ENCODE data around the gene COMP.

Gene COMP

DNA sequence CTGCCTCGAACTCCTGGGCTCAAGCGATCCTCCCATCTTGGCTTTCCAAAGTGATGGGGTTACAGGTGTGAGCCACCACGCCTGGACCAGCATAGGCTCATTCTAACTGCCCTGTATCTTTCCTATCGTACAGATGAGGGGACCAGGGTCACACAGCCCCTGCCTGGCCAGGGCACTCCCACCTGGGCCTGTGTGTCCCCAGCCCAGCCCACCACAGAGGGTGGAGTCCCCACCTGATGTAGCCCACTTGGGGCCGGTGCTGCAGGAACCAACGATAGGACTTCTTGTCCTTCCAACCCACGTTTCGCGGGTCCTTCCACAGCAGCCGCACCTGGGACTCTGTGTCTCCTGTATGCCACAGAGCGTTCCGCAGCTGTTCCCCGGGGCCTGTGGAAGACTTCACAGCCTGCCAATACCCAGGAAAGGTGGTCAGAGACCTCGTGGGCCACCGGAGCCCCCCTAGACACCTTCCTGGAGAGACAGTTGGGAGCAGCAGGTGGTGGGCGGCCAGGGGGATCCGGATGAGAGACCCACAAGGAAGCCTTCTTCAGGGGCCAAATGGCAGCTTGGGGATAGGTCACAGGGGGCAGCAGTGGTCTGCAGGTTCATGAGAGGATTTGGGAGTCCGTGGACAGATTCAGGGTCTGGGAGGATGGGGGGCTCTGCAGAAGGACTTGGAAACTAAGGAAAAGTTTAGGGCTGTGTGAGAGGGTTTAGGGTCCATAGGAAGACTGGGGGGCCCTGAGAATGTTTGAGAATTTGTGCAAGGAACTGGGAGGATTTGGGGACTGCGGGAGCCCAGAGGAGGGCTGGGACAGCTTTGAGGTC lies 6.9 kb downstream of the COMP start:
- DNase-seq (ENCODE audit: low spot score), result no peak

DNA sequence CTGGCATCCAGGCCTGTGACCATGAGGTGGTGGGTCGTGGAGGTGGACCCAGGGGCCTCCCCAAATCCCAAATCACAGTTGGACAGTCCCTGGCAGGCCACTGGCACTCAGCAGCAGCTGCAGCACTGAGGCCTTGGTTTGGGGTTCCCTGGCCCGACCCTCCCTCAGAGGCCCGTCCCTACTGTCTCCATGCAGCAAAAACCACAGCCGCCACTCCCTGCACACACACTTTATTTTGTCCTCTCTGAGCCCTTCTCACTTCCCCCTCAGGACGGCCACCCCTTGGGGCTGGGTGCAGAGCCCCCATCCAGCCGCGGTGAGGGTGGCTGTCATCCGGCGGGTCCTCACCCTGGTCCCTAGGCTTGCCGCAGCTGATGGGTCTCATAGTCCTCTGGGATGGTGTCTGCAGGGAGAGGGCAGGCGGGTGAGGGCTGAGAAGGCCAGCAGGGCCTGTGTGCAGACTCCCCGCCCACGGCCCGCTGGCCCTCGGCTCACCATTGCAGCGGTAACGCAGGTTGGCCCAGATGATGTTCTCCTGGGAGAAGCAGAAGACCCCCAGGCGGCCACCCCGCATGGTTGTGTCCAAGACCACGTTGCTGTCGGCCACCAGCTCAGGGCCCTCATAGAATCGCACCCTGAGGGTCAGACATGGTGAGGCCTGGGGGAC lies 8.4 kb downstream of the COMP start:
- no peak for DNase-seq (ENCODE audit: low spot score)

DNA sequence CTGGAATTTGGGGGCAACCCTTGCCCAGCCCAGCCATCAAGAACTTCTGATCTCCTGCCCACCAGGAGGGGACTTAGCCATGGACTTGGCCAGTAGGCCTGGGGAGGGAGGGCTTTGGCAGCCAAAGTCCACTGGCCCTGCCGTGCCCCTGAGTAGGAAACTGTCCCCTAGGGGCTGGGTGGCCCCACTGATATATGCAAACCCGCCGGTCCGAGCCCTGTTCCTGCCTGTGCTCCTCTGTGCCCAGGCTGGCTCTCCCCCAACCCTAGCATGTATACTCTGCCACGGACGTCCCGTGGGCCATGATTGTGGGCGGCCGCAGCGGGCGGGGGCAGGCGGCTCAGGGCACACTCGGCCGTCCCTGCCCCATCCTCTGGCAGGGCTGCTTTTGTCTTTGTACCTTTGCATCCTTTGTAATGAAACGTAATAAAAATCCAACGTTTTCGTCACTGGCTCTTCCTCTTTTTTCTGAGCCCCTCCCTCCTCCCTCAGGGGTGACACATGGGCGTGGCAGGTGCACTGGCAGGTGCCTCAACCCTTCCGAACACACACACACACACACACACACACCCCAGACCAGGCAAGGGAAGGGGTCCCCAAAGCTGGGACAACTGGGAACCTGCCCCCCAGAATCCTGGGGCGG lies 9.1 kb downstream of the COMP start:
- DNase-seq (ENCODE audit: low spot score), result no peak

DNA sequence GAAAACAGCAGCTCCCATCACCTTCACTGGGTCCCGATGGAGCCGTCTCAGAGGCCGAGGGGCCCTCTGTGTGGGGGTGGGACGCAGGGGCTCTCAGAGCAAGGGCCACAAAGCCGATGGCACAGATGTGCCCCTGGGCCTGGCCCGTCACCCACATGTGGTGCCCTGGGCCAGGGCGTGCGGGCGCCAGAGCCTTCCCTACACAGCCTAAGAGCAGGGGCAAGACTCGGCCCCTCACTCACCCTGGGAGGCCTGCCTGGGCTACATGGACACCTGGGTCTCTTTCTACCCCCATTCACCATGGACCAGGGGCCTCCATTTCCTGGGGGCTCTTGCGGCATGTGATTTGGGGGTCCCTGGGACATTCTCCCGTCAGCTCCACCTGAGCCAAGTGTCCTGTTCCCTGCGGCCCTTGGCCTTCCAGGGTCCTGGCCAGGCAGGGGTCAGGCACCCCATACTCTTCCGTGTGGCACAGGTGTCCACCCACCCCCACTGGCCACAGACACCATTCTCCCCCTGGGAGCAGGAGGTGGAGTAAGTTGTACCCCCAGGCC lies 10.0 kb downstream of the COMP start:
- no peak for DNase-seq (ENCODE audit: low spot score)

DNA sequence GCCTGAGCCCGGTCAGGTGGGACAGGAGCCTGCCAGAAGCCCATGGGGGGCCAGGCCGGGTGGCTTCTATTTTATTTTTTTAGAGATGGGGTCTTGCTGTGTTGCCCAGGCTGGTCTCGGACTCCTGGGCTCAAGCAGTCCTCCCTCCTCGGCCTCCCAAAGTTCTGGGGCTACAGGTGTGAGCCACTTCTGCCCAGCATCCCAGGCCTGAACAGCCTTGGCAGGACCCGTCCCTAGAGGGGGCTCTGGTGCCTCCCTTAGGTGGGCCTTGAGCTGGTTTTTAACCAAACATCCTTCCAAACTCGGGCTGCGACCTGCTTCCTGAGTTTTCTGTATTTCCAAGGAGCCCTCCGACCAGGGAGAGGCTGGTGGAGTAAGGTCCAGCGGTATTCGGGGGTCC lies 10.5 kb downstream of the COMP start:
- no peak for DNase-seq (ENCODE audit: low spot score)

DNA sequence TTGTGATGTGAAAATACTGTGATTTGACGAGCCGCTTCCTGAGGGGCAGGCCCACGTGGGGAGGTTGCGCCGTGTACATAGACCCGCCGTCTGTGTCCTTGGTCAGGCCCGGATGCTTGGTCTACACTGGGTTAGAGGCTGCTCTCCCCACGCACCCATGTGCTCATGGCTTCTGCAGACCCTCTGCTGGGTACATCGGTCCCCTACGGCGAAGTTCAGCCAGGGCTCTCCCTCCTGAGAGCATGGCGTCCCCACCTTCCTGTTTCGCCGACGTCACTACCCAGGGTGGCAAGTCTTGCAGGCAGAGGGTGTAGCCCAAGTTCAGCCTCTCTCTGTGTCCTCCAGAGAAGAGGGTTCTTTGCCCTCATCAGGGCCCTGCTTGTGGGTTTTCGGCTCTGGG lies 11.0 kb downstream of the COMP start:
- no peak for DNase-seq (ENCODE audit: low spot score)

DNA sequence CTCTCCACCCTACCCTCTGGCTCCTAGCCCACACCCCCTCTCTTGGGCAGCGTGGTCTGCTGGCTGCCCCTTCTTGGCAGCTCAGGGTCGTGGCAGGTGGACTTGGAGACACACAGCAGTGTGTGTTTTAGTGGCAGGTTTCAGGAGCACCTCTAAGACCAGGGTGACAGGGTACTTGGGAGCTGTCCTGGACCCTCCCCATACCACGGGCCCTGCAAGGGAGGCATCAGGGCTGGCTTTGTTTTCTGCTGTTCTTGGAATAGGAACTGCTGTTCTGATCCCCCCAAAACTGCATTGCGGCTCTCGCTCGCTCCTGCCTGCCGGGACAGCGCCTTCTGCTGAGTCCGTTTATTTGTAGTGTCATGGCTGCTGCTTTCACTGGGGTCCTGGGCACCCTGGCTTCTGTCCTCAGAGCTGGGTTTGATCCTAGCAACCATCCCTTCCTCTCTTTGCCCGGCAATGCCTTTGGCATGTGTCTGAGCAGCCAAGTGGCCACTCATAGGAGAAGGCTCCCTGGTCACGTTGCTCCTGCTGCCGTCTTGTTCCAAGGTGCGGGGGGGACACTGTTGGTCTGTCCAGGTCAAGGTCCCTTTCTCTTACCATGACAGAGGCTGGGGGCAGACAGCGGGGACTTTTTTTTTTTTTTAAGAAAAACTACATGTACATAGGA lies 12.1 kb downstream of the COMP start:
- no peak for DNase-seq (ENCODE audit: low spot score)

DNA sequence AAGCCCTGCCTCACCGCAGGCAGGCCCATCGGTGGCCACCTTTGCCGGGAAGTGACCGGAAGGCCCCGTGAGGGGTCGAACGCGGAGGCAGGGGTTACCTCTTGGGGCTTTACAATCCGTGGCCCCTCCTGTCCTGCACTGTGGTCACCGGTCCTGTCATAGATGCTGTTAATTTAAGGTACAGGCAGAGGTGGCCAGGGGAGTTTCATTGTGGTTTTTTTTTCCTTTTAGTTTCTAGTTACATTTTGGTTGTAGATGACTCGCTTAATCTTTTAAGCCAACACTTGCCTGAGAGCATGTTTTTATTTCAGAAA lies 13.1 kb downstream of the COMP start:
- no peak for DNase-seq (ENCODE audit: low spot score)

DNA sequence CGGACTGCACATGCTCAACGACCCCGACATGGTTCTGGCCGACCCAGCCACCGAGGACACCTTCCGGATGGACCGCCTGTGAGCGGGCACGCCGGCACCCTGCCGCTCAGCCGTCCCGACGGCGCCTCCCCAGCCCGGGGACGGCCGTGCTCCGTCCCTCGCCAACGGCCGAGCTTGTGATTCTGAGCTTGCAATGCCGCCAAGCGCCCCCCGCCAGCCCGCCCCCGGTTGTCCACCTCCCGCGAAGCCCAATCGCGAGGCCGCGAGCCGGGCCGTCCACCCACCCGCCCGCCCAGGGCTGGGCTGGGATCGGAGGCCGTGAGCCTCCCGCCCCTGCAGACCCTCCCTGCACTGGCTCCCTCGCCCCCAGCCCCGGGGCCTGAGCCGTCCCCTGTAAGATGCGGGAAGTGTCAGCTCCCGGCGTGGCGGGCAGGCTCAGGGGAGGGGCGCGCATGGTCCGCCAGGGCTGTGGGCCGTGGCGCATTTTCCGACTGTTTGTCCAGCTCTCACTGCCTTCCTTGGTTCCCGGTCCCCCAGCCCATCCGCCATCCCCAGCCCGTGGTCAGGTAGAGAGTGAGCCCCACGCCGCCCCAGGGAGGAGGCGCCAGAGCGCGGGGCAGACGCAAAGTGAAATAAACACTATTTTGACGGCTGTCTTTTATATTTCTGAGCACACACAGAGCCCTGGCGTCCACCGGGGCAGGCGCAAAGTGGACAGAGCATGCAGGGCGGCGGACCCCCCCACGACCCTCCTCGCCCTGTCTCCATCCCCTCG lies 13.6 kb downstream of the COMP start:
- DNase-seq (ENCODE audit: low spot score), result no peak

DNA sequence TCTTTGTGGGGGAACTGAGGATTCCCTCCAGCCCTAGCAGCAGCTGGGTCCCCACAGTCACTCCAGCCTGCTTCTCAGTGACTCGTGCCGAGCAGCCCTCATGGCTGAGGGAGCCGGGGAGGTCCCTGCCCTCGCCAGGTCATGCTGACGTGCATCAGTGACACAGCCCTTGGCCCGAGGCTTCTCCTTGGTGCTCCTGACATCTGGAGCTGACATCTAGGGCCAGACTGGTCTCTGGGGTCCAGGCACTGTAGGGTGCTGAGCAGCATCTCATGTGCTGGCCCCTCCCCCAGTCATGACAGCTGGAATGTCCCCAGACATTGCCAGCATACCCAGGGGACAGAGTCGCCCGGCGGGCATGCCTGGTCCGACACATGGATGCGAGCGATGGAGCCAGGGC lies 14.4 kb downstream of the COMP start:
- DNase-seq (ENCODE audit: low spot score), result no peak

DNA sequence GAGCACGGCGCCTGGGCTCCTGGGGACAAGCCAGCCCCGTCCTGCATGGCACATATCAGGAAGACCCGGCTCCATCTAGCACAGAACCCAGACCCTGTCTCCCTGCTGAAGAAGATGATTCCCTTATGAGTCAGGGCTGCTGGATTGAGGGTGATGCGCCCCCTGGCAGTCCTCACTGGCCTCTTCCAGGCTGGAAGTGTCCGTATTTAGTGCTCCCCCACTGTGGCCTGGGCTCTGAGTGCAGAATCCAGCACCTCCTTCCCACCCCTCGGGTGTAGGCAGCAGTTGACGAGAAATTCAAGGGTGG lies 14.9 kb downstream of the COMP start:
- no peak for DNase-seq (ENCODE audit: low spot score)

DNA sequence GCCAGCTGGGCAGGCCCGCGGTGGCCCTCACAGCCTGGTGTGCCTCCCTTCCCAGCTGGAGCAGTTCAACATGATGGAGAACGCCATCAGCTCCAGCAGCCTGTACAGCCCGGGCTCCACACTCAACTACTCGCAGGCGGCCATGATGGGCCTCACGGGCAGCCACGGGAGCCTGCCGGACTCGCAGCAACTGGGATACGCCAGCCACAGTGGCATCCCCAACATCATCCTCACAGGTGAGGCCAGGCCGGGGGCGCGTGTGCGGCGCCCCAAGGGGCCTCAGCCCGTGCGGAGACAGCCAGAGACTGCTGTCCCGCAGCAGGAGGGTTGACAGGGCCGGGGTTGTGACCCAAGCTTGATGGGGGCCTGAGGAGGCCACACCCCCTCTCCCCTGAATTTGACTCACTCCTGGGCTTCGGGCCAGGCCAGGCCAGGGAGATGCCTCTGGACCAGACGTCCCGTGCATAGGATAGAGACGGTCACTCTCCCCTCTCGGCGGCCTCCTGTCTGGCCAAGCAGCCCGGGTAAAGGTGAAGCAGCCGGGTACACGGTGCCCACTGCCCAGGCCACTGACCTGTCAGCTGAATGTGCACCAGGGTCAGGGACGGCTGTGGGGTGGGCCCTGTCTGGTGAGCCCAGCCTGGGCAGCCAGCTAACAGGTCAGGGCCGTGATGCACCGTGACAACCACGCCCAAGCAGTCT lies 15.4 kb downstream of the COMP start:
- no peak for DNase-seq (ENCODE audit: low spot score)

DNA sequence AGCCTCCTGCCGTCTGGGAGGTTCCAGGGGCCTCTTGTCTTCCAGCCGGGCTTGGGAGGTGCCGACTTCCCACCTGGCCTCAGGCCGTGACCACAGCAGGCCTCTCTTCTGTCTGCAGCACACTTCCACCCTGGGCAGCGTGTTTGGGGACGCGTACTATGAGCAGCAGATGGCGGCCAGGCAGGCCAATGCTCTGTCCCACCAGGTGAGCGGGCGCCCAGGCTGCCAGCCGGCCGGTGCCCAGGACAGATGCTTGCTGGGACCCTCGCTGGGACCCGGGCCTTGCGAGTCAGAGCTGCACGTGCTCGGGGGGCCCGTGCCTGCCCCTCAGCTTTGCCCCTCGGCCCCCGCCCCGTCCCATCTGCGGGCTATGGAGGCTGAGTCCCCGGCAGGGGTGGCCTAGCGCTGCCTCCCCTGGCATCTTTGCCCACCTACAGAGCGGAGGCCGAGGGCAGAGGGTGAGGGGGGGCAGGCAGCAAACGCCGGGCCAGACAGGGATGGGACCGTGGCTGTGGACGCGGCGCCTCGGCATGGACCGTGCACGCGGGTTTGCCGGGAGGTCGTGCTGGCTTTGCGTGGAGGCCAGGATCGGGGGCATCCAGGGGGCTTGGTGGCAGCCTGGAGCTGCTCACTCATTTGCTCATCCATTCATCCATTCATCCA lies 16.2 kb downstream of the COMP start:
- DNase-seq (ENCODE audit: low spot score), result no peak

DNA sequence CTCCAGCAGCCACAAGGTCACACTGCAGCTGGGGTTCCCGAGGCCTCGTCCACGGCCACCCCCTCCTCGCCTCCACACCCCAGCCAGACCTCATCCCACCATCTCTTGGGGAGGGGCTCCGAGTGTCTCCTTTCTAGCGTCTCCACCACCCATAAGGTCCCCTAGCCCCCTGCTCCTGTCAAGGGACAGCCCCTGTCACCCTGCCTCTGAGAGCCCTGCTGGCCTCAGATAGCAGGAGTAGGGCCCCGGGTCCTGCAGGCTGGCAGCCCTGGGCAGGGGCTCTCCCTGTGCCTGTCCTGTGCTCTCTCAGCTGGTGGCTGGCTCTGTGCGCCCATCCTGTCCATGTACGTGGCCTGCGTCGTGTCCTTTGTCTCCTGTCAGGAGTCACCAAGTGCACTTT lies 17.0 kb downstream of the COMP start:
- DNase-seq (ENCODE audit: low spot score), result no peak

DNA sequence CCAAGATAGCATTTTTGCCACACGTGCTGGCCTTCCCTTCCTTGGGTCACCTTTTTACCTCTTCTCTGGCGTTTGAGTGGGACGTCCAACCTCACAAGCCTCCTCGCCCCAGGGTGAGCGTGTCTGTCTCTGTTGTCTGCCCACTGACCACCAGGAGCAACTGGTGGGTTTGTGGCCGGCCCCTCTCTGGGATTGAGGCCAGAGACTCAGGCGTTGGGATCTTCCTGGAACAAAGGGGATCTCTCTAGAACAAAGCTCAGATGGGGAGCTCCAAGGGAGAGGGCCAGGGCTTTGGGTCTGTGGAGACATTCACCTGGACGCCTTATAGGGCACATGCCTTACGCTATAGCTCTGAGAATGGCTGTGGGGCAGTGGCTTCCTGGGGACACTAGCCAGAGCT lies 17.4 kb downstream of the COMP start:
- DNase-seq (ENCODE audit: low spot score), result no peak

DNA sequence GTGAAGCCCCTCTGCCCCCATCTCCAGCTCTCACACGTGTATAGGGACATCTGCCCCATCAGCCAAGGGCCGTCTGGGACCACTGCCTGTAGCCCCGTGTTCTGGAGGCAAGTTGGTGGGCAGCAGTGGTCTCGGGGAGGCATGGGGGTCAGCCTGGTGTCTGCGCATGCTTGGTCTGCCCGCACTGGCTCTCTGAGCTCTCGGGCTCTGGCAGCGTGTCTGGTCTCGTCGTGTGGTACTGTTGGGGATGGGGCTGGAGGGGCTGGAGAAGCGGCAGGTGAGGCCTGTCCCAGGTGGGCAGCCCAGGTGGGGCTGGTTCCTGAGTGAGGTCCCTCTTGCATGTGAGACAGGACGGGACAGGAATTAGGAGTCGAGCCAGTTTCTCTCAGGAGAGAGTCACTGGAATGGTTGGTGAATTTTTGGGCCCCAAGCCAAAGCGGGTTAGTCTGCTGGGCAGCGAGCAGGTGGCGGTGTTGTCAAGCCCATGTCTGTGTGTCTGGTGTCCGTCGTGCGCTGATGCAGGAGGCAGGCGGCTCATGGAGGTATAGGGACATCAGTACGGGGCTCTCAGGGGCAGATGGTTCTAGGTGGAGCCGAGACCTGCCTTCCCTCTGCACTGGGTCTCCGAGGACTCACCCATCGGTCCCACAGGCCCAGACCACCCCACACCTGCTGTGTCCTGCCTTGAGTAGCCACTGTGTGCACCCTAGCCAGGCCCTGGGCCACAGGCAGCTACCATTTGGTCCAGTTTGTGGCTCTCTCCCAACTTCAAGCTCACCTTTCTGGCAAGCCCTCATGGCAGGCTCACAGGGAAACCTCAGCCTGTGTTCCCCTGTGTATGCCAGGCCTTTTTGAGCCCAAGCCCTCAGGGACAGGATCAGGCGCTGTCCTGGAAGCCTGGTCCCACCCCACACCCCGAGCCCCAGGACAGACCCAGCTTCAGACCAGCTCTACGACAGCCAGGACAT lies 18.2 kb downstream of the COMP start:
- no peak for DNase-seq (ENCODE audit: low spot score)

DNA sequence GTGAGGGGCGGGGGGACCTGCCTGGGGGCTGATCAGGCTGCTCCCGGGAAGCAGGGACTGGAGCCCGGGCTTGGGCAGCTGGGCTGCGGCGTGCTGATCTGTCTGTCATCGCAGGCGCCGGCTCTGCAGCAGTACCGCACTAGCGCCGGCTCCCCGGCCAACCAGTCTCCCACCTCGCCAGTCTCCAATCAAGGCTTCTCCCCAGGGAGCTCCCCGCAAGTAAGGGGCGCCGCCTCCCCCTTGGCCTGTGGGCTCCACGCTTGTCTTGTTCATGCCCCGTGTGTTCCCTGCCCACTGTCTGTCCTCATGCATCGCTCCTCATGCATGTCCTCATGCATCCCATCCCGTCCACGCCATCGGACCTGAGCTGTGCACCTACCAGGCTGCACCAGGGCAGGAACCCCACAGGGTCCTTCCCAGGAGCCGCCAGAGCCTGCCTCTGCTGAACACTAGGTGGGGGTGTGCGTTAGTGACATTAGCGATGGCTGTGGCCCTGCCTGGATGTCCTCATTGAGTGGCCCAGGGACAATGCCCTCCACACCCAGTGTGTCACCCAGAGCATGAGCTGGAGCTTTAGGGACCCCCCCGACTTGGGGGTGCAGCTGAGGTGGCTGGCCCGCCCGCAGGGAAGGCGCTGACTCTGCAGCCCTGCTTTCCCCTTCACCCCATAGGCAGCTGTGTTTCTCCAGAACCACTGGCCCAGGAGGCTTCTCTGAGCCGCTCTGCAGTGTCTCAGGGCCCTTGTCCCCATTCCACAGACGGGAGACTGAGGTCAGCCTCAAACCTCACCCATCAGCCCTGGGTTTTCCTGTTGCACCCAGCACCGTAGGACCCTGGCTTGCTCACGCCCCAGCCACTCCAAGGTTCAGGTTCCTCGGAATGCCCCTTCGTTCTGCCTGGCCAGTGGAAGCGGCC lies 19.5 kb downstream of the COMP start:
- peak; percentile 76 for DNase-seq (ENCODE audit: low spot score)

DNA sequence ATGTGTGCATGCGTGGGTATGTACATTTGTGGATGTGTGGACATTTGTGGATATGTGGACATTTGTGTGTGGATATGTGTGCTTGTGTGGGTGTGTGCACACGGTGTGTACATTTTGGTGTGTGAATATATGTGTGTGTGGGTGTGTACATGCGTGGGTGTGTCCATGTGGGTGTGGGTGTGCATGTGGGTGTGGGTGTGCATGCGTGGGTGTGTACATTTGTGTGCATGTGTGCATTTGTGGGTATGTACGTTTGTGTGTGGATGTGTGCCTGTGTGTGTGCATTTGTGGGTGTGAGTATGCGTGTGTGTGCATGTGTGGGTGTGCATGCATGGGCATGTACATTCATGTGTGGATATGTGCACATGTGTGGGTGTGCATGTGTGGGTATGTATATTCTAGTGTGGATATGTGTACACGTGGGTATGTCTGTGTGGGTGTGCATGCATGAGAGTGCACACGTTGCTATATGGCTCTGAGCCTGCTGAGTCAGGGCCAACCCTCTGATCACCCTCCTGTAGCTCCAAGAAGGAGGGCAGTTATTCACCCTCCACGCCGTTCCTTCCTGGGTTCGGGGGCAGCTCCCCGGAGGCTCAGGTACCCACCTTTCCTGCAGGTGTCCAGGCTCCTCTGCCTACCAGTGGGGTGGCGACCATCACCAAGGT lies 20.3 kb downstream of the COMP start:
- DNase-seq (ENCODE audit: low spot score), result no peak

Measured in SK-N-DZ (cell line).